NCI-H510A (cell line): Measurements from ENCODE around the gene ROMO1.
"Not testable (repeated sequence)": the region's sequence is repeated elsewhere in the genome, so short reads cannot be mapped to it uniquely, and the experiment has no call there.

ENCODE experiments used
- DNase-seq: peaks from one replicate; lab custom pipeline; 2025; lab: John Stamatoyannopoulos, UW

ROMO1 gene

DNA sequence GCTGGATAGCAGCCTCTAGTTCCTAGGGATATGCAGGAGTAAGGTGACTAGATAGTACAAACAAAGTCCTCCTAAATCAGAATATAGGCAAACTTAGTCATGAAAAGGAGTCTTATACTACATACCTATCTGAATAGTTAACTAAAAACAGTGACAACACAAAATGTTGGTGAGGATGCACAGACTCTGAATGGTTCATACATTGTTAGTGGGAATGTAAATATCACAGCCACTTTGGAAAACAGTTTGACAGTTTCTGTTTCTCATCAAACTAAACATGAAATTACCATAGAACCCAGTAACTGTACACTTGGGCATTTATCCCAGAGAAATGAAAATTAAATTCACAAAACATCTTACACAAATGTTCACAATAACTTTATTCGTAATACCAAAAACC is 17.2 kb upstream of the ROMO1 start:
- DNase-seq, result no peak

DNA sequence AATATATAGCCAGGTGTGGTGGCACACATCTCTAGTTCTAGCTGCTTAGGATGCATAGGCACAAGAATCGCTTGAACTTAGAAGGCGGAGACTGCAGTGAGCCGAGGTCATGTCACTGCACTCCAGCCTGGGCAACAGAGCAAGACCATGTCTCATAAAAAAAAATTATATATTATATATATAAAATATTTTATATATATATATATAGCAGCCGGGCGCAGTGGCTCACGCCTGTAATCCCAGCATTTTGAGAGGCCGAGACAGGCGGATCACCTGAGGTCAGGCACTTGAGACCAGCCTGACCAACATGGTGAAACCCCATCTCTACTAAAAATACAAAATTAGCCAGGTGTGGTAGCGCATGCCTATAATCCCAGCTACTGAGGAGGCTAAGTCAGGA is 13.8 kb upstream of the ROMO1 start:
- DNase-seq, result not testable (repeated sequence)

DNA sequence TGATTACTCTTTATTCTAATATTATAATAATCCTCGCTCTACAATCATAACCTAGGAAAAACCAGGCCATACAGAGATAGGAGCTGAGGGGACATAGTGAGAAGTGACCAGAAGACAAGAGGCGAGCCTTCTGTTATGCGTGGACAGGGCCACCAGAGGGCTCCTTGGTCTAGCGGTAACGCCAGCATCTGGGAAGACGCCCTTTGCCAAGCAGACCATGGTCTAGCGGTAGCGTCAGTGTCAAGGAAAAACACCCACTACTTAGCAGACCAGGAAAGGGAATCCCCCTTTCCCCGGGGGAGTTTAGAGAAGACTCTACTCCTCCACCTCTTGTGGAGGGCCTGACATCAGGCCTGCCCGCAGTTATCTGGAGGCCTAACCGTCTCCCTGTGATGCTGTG is 12.3 kb upstream of the ROMO1 start:
- DNase-seq, result not testable (repeated sequence)

DNA sequence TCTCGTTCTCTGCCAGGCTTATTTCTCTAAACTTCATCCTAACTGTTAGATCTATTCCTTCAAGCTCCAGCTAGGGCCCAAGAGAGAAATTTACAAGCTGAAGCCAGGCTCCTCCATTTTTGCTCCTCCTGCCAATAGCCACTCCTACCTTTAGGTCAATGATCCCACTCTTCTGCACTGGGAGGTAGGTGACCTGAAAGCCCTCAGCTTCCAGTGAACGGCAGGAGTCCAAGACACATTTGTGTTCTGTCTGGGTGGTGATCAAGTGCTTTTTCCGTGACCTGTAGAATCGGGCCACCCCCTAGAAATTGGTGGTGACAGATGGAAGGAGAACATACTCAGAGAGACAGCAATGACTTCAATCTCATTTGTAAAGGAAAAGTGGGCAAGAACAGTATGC is 8.9 kb upstream of the ROMO1 start:
- DNase-seq, result no peak

DNA sequence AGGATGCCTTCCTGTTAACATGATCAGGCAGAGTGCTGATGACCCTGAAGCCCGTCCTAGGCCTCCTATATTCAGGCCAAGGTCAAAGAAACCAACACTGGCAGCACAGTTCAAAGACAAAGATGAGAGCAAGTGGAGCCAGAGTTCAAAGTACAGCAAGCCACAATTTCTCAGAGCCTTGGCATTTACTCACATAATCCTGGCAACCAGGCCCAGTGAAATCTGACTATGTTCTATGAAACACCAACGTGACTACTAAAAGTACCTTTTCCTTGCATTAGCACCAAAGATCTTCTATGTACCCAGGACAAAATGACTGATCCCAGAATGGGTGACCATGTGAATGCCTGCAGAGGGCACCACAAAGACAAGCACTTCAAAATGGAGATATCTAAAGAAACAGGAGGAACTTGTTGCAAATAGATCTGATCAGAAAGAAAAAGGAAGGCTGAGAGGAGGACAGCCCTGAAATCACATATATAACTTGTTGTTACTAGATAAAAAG is 3.9 kb upstream of the ROMO1 start:
- no peak for DNase-seq

DNA sequence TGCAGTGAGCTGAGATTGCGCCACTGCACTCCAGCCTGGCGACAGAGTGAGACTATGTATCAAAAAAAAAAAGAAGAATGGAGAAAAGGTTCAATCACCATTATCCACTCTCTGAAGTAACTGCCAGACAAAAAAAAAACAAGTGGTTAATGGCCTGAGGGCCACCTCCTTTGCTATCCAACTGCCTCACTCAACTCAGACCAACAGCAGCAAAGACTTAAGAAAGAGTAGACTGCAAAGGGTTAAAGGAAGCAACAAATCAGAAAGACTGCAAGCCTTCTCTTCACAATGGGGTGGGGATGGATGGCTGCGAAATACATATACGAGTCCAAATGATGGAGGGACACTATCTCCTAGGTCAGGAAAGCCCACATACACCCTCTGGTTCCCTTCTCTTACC is 3.2 kb upstream of the ROMO1 start:
- no peak for DNase-seq

DNA sequence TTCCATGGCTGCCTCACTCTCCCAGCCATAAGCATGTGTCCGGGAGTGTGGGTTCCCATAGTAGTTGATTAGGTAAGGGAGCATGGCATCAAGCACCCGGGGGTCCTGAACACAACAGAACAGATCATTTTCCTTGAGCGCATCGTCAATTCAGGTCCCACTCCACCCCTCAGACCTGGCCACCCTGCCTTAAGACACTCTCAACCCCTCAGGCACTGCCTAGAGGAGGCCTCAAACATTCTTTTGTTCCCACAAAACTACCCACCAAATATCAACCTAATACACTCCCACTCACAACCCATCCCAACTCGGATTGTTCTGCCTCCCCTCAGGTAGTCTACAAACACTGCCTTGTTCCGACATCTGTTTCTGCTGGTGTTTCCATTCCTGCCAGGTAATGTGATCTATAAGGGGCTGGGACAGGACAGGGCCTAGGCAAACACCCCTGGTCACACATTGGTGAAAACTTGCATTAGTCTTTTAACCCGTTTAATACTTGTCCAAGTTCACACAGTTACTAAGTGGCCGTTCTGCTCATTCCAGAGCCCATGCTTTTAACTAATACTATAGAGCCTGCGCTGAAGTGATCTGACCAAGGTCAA is 1.4 kb upstream of the ROMO1 start:
- no peak for DNase-seq

DNA sequence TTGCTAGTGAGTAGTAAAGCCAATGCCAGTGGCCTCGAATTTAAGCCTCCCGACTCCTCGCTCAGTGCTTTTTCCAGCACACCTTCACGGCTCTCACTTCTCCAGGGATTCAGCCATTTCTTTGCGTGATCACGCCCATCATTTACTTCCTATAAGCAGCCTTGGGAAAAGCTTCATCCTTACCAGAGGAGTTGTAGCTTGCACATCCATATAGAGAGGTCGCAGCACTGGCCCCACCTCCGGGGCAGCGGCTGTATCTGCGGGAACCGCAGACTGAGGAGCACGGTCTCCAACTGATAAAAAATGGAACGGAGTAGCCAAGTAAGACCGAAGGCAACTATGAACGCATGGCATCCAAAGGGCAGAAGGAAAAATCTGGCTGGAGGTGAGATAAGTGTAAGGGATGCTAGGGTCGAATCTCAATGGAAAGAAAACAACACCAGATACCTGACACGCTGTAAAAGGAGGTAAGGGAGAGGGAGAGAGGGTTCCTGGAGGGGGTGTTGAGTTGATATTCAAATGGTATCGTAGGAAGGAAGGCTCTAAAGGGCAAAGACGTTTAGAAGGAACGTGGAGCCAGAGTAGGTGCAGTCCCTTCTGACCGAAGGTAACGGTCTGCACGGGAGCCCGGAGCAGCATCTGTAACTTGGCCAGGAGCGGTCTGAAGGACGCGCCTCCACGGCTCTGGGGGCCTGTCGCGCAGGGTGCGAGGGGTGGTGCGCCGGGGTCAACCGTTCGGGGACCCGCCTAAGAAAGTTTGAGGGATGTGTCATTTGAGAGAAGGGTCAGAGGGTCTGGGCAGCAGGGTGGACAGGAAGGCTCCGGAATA is 693 bp upstream of the ROMO1 start:
- DNase-seq, result no peak

DNA sequence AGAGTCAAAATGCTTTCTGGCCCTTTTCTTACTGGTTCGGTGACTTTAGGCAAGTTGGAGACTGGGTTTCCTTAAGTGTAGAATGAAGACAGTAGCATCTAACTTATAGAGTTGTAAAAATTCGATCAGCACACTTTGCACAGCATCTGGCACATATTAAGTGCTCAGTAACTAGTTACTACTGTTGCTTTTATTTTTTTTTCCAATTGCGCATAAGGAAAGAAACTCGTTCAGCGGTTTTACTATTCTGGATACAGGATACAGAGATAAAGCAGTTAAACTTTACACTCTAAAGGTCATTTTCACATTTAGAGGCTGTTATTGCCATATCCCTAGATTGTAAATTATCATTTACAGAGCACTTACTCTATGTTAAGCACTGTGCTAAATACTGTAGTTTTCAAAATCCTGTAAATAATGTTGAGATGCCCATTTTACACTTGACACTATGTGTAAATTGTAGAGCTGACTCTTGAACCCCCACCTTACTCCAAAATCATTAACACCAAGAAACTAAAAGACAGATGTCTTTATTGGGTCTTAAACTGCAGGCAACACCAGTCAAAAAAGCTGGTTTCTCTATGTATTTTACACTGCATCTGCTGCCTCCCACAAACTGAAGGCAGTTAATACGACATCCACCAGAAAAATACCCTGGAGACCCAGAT is 886 bp downstream of the ROMO1 start:
- DNase-seq, result no peak

DNA sequence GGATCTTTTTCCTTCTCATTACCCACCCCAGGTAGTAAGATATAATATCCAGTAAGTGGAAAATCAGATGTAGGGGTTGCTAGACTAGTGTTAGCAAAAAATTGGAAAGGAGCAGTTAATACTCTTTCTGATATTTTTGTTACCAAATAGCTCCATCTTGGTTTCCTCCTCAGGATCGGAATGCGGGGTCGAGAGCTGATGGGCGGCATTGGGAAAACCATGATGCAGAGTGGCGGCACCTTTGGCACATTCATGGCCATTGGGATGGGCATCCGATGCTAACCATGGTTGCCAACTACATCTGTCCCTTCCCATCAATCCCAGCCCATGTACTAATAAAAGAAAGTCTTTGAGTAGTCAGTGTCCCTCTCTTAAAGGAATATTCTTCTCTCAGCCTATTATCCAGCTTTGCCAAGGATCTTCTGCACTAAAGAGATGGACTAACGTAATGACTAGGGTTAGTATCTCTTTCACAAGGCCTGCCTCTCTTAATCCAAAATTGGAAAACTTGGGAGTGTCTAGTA is 1.5 kb downstream of the ROMO1 start:
- DNase-seq, result no peak

DNA sequence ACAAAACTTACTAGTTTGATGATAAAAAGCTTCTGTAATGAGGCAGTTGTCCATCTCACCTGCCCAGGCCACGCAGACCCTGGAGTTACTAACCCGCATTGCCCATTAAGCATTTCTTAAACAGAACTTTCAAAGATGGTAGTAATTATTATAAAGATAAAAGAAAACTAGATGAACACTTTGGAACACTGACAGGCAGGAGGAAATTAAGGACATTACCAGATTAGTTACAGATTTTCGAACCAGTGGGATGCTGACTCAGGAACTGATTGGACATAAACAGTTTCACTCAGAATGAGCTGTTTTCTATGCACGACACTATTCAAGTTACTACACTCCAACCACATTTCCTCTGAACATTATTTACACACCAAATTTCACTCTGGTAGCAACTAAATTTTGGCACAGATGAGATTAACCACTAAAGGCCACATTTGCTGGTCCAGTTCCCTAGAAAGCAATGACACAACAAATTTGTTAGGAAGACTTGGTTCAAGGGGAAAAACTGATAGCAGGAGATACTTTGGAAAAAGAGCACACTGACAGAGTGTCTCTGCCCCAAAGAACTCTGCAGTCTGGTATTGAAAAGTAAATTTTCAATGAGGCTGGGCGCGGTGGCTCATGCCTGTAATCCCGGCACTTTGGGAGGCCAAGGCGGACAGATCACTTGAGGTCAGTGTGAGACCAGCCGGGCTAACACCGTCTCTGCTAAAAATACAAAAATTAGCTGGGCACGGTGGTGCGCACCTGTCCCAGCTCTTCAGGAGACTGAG is 3.0 kb downstream of the ROMO1 start:
- DNase-seq, result no peak

DNA sequence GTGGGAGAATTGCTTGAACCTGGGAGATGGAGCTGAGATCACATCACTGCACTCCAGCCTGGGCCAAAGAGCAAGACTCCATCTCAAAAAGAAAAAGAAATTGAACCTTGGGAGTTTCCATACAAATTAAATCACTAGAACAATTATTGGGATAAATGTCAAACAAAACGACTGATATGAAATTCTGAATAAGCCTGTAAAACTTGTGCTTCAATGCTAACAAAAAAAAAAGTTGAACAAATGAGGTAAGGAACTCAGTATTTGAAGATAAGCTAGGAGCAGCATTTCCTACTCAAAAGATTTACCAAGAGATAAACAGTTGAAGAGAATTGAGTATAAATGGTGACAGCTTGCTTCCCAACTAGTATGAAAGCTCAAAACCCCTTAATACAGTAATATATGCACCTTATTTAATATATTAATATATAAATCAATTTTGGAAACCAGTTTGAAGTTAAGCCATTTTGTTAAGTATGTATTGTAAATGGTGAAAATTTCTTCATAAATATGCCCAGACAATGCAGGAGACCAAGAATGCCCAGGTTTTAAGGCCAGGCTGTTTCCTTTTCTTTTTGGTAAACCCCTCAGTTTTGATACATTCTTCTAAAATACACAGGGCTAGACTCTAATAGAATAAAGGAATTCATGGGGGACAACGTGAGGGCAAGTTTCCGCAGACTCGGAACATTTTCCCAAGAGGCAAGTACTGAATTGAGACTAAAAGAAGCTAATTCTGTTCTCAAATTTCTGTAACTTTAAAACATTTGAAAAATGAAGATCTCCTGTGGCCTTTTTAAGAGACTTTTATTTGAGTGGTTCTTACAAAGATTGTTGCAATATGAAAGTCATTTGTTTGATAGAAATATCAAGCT is 3.9 kb downstream of the ROMO1 start:
- no peak for DNase-seq

DNA sequence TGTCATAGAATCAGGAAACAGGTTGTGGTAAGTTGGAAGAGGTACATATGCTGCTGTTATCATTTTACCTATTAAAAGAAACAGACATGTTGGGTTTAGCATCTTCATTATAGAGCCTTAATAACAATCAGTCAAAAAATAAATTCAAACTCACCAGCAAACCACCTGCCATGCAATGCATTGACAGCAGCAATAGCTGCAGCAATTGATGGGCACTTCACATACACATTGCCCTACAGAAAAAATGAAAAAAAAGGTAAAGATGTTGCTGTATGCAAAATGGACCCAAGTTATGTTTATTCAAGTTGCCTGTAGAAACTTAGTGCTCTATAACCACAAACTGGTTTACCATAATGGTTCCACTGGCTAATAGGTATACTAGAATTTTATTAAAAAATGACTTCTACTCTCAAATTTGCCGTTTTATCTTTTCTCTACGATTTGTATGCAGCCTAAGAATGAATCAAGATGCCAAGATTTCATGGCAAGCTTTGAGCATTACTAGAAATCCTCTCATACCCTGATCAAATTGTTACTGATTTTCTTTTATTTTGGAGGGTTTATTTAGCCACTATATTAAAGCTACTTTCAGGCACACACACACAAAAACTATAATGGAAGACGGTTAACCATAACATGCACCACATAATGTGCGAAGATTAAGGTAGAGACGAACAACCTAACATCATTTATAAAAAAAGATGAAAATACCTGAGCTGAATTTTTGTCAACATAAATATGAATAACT is 5.5 kb downstream of the ROMO1 start:
- DNase-seq, result no peak

DNA sequence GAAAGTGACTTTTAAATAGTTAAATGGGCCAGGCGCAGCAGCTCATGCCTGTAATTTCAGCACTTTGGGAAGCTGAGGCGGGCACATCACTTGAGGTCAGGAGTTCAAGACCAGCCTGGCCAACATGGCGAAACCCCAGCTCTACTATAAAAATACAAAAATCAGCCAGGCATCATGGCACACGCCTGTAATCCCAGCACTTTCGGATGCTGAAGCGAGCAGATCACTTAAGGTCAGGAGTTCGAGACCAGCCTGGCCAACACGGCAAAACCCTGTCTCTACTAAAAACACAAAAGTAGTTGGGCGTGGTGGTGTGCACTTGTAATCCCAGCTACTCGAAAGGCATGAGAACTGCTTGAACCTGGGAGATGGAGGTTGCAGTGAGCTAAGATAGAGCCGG is 6.7 kb downstream of the ROMO1 start:
- not testable (repeated sequence) for DNase-seq

DNA sequence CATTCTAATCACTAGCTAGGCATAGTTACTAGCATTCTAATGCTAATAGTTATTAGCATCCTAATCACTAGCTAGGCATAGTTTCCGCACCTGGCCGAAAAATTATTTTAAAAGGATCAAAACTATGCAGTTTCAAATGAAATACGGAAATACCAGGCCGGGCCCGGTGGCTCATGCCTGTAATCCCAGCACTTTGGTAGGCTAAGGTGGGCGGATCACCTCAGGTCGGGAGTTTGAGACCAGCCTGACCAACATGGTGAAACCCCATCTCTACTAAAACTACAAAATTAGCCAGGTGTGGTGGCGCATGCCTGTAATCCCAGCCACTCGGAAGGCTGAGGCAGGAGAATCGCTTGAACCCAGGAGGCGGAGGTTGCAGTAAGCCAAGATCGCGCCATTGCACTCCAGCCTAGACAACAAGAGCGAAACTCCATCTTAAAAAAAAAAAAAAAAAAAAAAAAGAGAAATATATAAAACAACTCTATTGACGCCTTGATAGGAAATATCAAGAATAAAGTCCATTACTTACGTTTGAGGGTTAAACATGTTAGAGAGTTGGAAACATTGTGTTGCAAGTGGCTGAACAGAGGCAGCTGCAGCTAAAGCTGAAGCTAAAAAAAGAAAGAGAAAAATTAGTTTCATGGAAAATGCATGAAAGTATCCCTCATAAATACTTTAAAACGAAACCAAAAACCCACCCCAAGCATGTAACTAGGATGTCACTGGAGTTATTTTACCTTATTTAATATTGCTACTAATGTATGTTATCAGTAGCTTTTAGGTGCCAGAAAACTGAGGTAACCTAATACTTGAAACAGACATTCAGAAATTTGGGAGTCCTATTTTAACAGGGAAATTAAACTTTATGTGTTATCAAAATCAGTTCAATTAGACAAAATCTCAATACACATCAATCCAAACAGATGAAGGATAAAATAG is 7.7 kb downstream of the ROMO1 start:
- not testable (repeated sequence) for DNase-seq

DNA sequence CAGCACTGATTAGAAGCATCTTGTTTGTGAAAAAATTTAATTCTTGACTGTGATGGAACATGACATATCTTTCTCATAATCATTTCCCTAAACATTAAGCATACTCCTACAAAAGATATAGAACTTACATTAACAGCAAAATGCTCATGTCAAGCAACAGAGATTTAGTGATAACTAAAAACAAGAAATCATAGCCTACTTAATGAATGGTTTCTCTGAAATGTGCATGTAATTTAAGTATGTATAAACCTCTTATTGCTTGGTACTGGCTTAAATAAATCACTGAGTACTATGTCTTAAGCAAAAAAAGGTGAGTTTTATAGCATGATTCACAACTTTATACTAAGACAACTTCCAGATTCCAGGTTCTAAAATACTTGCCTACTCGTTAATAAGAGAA is 9.3 kb downstream of the ROMO1 start:
- DNase-seq, result no peak

DNA sequence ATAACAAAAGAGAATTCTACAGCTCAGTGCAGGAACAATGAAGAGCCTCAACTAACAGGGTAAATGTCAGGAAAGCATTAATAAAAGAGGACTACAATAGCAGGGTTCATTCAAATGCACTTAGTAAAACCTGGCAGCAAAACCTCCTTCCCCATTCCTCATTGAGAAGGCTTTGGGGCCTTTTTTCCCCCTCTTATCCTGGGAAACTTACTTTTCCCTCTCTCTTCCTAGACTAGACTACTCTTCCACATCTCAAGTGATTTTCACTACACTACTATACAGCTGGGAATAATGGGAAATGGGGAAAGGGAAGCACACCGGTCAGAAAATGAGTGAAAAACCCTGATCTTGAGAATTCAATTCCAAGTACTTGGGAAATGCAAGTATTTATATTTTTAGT is 10.1 kb downstream of the ROMO1 start:
- no peak for DNase-seq

DNA sequence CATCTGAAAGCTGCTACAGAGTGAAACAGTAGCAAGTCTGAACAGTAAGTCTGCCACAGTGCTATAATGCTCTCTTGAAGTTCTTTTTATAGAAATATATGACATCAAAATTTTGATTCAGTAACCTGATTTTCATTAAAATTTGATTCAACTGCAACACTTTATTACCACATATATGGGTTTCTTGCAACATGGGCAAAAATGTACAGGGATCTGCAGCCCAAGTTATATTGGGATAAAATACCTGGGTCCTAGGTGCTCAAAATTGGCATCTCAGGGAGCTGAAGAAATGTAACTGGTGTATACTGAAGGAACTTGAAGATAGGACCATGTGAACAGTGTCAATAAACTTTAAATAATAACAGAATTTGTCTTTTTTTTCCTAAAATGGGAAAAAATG is 10.8 kb downstream of the ROMO1 start:
- no peak for DNase-seq

DNA sequence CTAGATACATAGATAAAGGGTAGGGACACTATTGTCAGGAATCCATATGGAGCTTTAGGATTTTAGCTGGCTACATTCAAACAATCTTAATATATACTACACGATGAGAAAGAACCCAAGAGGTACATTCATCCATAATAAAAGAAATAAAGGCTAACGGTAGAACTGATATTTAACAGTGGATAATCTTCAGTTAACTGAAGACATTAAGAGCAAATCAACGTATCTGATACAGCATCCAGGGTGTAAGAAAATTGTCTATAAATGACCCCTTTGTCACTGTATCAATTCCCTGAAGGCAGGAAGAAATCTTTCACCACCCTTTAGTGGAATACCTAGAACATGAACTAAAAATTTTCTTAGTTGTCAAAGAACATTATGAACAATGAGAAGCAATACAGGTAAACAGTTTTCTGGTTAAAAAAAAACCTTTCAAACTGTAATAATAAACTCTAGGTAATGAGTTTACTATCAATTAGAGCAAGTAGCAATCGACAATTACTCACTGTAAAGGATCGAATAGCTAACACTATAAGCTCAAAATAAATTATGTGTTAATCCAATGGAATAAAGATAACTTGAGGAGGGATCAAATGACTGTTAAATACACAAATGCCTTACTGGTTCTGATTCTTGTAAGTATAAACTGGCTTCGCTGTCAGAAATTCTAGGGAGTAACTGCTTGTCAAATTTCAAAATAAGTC is 11.8 kb downstream of the ROMO1 start:
- DNase-seq, result no peak
